ENCODE data around the gene CAVIN4.

DNA sequence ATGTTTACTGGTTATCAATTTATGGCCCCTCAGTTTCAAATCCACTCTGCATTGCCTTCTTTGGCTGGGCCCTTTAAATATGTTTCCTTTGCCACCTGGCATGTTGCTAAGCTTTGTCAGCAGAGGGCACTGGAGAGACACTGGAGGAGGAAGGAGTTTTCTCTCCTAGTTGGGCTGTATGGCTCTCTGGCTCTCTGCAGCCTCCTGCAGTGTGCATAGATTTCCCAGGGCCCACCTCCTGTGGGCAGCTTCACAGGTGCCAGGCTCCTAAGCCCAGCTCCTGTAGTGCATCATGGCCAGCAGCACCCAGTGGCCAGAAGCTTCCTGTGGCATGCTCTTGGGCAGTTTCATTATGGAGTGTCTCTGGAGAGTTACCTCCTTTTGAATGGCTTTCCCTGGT lies 23.3 kb downstream of the CAVIN4 start:
- TF ChIP-seq GATA2 (IDR thresholded peaks at IDR 0.05; ENCODE audit: low read depth, low read length) (no peak), GATA3 (IDR thresholded peaks at IDR 0.05; ENCODE audit: low read depth, low read length) (no peak)
